H9 (cell line): Measurements from ENCODE around the gene SLC29A1. TPM values are rescaled to one million over a fixed set of nuclear protein-coding genes. Genes with fewer than 3 reads are reported as not detected.

Experiments used
- DNase-seq: peaks from one replicate; pipeline ENCODE4 v3.0.0-alpha.2; 2017
- H2AFZ ChIP-seq: one replicate; pipeline ENCODE4 v1.6.1; 2013; ENCODE audit warnings: mild to moderate bottlenecking, low read length, control low read depth, moderate library complexity
- H2AK5ac ChIP-seq: 2 replicates; pipeline ENCODE4 v1.6.1; 2013; ENCODE audit warnings: low read length, control low read depth, mixed read lengths; ENCODE audit not compliant: insufficient read length
- H2BK120ac ChIP-seq: one replicate; pipeline ENCODE4 v1.6.1; 2013; ENCODE audit warnings: low read depth, mild to moderate bottlenecking, low read length, control low read depth, inconsistent platforms; ENCODE audit not compliant: poor library complexity, severe bottlenecking
- H2BK12ac ChIP-seq: 2 replicates; pipeline ENCODE4 v1.6.1; 2013; ENCODE audit warnings: low read length, control low read depth, mixed read lengths, low read depth; ENCODE audit not compliant: insufficient read length
- H2BK15ac ChIP-seq: 2 replicates; pipeline ENCODE4 v1.6.1; 2013; ENCODE audit warnings: low read depth, low read length, control low read depth
- H2BK20ac ChIP-seq: one replicate; pipeline ENCODE4 v1.6.1; 2013; ENCODE audit warnings: low read depth, mild to moderate bottlenecking, low read length, control low read depth, inconsistent platforms; ENCODE audit not compliant: poor library complexity, severe bottlenecking
- H2BK5ac ChIP-seq: 2 replicates; pipeline ENCODE4 v1.6.1; 2013; ENCODE audit warnings: low read length, control low read depth, mixed read lengths; ENCODE audit not compliant: insufficient read length
- H3K14ac ChIP-seq: 2 replicates; pipeline ENCODE4 v1.6.1; 2013; ENCODE audit warnings: low read length, control low read depth; ENCODE audit not compliant: insufficient read depth
- H3K18ac ChIP-seq: 2 replicates; pipeline ENCODE4 v1.6.1; 2013; ENCODE audit warnings: low read depth, mild to moderate bottlenecking, mixed read lengths, low read length, control low read depth; ENCODE audit not compliant: insufficient read length
- H3K23ac ChIP-seq: 2 replicates; pipeline ENCODE4 v1.6.1; 2013; ENCODE audit warnings: low read length, control low read depth, mixed read lengths, low read depth; ENCODE audit not compliant: insufficient read length
- H3K23me2 ChIP-seq: 2 replicates; pipeline ENCODE4 v1.6.1; 2013; ENCODE audit warnings: low read depth, mild to moderate bottlenecking, mixed read lengths, low read length, control low read depth; ENCODE audit not compliant: insufficient read length, poor library complexity, severe bottlenecking
- H3K27ac ChIP-seq: 2 replicates; pipeline ENCODE4 v1.5.1; 2013; ENCODE audit warnings: low read length, control low read depth, mixed read lengths, low read depth; ENCODE audit not compliant: insufficient read length
- H3K27me3 ChIP-seq: 2 replicates; pipeline ENCODE4 v1.6.1; 2013; ENCODE audit warnings: low read length, control low read depth, inconsistent platforms; ENCODE audit not compliant: insufficient read depth
- H3K4ac ChIP-seq: 2 replicates; pipeline ENCODE4 v1.6.1; 2013; ENCODE audit warnings: low read depth, mild to moderate bottlenecking, control low read depth, inconsistent platforms, low read length, moderate library complexity
- H3K4me1 ChIP-seq: 2 replicates; pipeline ENCODE4 v1.6.1; 2013; ENCODE audit warnings: low read length, control low read depth, inconsistent platforms; ENCODE audit not compliant: insufficient read depth
- H3K4me2 ChIP-seq: 2 replicates; pipeline ENCODE4 v1.6.1; 2013; ENCODE audit warnings: low read length, control low read depth, mixed read lengths; ENCODE audit not compliant: insufficient read length, insufficient read depth
- H3K56ac ChIP-seq: 2 replicates; pipeline ENCODE4 v1.6.1; 2013; ENCODE audit warnings: low read depth, mild to moderate bottlenecking, mixed read lengths, low read length, control low read depth; ENCODE audit not compliant: insufficient read length
- H3K79me1 ChIP-seq: 2 replicates; pipeline ENCODE4 v1.6.1; 2013; ENCODE audit warnings: low read depth, mild to moderate bottlenecking, moderate library complexity, low read length, control low read depth, inconsistent platforms; ENCODE audit not compliant: insufficient read depth, poor library complexity, severe bottlenecking
- H3K79me2 ChIP-seq: 2 replicates; pipeline ENCODE4 v1.6.1; 2013; ENCODE audit warnings: low read length, control low read depth, inconsistent platforms; ENCODE audit not compliant: insufficient read depth
- H3K9ac ChIP-seq: 2 replicates; pipeline ENCODE4 v1.6.1; 2013; ENCODE audit warnings: low read length, control low read depth, mixed read lengths; ENCODE audit not compliant: insufficient read length; ENCODE audit errors: extremely low read depth
- H3K9me3 ChIP-seq: one replicate; pipeline ENCODE4 v1.6.1; 2013; ENCODE audit warnings: low read depth, low read length, inconsistent platforms; ENCODE audit not compliant: control insufficient read depth
- H3T11ph ChIP-seq: one replicate; pipeline ENCODE4 v1.6.1; 2013; ENCODE audit warnings: mild to moderate bottlenecking, low read length, control low read depth, inconsistent platforms
- H4K20me1 ChIP-seq: one replicate; pipeline ENCODE4 v1.6.1; 2013; ENCODE audit not compliant: control insufficient read depth, insufficient read length, insufficient read depth
- H4K5ac ChIP-seq: 2 replicates; pipeline ENCODE4 v1.6.1; 2013; ENCODE audit warnings: low read depth, mild to moderate bottlenecking, mixed read lengths, low read length, control low read depth; ENCODE audit not compliant: insufficient read length
- H4K8ac ChIP-seq: replicated peaks from 2 replicates; pipeline ENCODE4 v1.6.1; 2013; ENCODE audit warnings: low read length, control low read depth, mixed read lengths, low read depth; ENCODE audit not compliant: insufficient read length
- H4K91ac ChIP-seq: 2 replicates; pipeline ENCODE4 v1.6.1; 2013; ENCODE audit warnings: low read depth, mild to moderate bottlenecking, moderate library complexity, mixed read lengths, low read length, control low read depth; ENCODE audit not compliant: insufficient read length
- H3K27ac Mint-ChIP-seq, 3 experiments: 2 replicates in 2 of 3; 3 replicates in 1 of 3; pipeline ENCODE4 v1.8.0; 2020 to 2021; ENCODE audit warnings: mixed read lengths in 3 of 3, mild to moderate bottlenecking in 1 of 3, moderate library complexity in 1 of 3
- H3K27me3 Mint-ChIP-seq: 2 replicates; pipeline ENCODE4 v1.8.0; 2021; ENCODE audit warnings: low read depth, mild to moderate bottlenecking, moderate library complexity, mixed read lengths
- H3K36me3 Mint-ChIP-seq, 3 experiments: 2 replicates in 2 of 3; 3 replicates in 1 of 3; pipeline ENCODE4 v1.8.0; 2020 to 2021; ENCODE audit warnings: low read depth in 3 of 3, mixed read lengths in 3 of 3; ENCODE audit not compliant: insufficient read depth in 1 of 3
- H3K4me1 Mint-ChIP-seq, 2 experiments: 2 replicates each; pipeline ENCODE4 v1.8.0; 2020; ENCODE audit warnings: mixed read lengths in 2 of 2
- H3K4me3 Mint-ChIP-seq, 2 experiments: 2 replicates in 1 of 2; 3 replicates in 1 of 2; pipeline ENCODE4 v1.8.0; 2020 to 2021; ENCODE audit warnings: mild to moderate bottlenecking in 2 of 2, mixed read lengths in 2 of 2, moderate library complexity in 1 of 2
- H3K9me3 Mint-ChIP-seq, 2 experiments: 2 replicates in 1 of 2; 3 replicates in 1 of 2; pipeline ENCODE4 v1.8.0; 2020; ENCODE audit warnings: mild to moderate bottlenecking in 2 of 2, mixed read lengths in 2 of 2, moderate library complexity in 1 of 2
- WGBS: extraction: QIAGEN DNeasy Blood & Tissue Kit; methylation state at CpG from one replicate; pipeline ENCODE4 v1.1.7; 2013; ENCODE audit warnings: missing lambda C conversion rate, low lambda C conversion rate, mixed read lengths; ENCODE audit not compliant: insufficient read length; ENCODE audit errors: extremely low coverage; 5-methylcytosine and 5-hydroxymethylcytosine counted together
- total RNA-seq: library from RNA; stranded (reverse); gene quantifications from 2 replicates; pipeline ENCODE4 v1.2.1, GENCODE V29; 2021
- TF ChIP-seq, protein P1 (sequence below): fragments of 200-600 bp; sonication (generic); conservative IDR thresholded peaks from 3 replicates; pipeline ENCODE4 v1.8.0; 2021; ENCODE audit warnings: antibody characterized with exemption, mild to moderate bottlenecking

Gene SLC29A1
- total RNA-seq, 1 experiment from 2014 or later = 124 TPM

DNA sequence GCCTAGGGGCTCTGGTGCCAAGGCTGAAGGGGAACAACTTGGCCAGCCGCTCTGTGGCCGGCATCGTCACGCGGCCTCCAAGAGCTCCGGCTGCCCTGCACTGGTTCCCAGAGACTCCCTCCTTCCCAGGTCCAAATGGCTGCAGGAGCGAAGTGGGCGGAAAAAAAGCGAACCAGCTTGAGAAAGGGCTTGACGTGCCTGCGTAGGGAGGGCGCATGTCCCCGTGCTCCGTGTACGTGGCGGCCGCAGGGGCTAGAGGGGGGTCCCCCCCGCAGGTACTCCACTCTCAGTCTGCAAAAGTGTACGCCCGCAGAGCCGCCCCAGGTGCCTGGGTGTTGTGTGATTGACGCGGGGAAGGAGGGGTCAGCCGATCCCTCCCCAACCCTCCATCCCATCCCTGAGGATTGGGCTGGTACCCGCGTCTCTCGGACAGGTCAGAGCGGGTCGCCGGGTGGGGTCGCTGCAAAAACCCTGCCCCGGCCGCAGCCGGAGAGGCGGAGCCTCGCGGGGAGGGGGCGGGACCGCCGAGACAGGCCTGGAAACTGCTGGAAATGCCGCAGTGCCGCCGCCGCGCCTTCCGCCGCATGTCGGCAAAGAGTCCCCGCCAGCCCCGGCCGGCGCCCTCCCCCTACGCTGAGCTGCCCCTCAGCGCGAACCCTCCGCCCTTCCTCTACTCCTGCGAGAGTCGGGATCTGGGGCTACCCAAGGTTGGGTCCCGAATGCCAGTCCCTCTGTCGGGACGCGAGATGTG, 22.7 kb downstream of the SLC29A1 start:
- Histone ChIP-seq H2BK20ac (no peak overlapping the region), H3K79me2 (peaks cover 27% of the 10 kb centered on the region), H3K23me2 (peaks cover 10% of the 10 kb centered on the region), H3K4ac (no peak overlapping the region), H3K27ac (no peak overlapping the region), H3K4me1 (peaks cover 12% of the 10 kb centered on the region; the same call in 1 of the 2 replicates), H3T11ph (no peak overlapping the region), H3K18ac (peak overlapping the region; percentile 86), H3K14ac (peak overlapping the region; percentile 79), H3K56ac (no peak overlapping the region), H4K91ac (no peak overlapping the region), H4K20me1 (no peaks in the 10 kb centered on the region), H3K27me3 (no peaks in the 10 kb centered on the region), H2AFZ (no peak overlapping the region), H3K9ac (peak overlapping the region; percentile 77), H2AK5ac (no peak overlapping the region), H2BK5ac (no peak overlapping the region), H2BK120ac (no peak overlapping the region), H3K23ac (no peak overlapping the region), H3K9me3 (no peaks in the 10 kb centered on the region), H4K8ac (no peak overlapping the region), H4K5ac (no peak overlapping the region), H3K4me2 (peak overlapping the region; percentile 76), H2BK12ac (no peak overlapping the region), H2BK15ac (no peak overlapping the region), H3K79me1 (no peaks in the 10 kb centered on the region)
- WGBS = no CpG with 5 or more reads among the region's 62 CpGs
- DNase-seq = peak; percentile 99
- Mint-ChIP-seq H3K36me3 (peaks cover 37 to 43% (median 41%) of the 10 kb centered on the region in 3 experiments), H3K27me3 (peaks cover 15% of the 10 kb centered on the region), H3K4me1 (peaks cover 30 to 38% of the 10 kb centered on the region in 2 experiments), H3K27ac (peak overlapping the region; percentile 96 to 100 (median 98)), H3K9me3 (peaks cover 3 to 4% of the 10 kb centered on the region in 2 experiments; a peak in 3 of 5 replicates), H3K4me3 (peak overlapping the region; percentile 99 to 100)
- TF ChIP-seq, protein P1, sequence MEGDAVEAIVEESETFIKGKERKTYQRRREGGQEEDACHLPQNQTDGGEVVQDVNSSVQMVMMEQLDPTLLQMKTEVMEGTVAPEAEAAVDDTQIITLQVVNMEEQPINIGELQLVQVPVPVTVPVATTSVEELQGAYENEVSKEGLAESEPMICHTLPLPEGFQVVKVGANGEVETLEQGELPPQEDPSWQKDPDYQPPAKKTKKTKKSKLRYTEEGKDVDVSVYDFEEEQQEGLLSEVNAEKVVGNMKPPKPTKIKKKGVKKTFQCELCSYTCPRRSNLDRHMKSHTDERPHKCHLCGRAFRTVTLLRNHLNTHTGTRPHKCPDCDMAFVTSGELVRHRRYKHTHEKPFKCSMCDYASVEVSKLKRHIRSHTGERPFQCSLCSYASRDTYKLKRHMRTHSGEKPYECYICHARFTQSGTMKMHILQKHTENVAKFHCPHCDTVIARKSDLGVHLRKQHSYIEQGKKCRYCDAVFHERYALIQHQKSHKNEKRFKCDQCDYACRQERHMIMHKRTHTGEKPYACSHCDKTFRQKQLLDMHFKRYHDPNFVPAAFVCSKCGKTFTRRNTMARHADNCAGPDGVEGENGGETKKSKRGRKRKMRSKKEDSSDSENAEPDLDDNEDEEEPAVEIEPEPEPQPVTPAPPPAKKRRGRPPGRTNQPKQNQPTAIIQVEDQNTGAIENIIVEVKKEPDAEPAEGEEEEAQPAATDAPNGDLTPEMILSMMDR = peak; percentile 55
